ENCODE data around the gene KRTAP10-4.
"Not testable (repeated sequence)": the region's sequence is repeated elsewhere in the genome, so short reads cannot be mapped to it uniquely, and the experiment has no call there.

KRTAP10-4 gene

DNA sequence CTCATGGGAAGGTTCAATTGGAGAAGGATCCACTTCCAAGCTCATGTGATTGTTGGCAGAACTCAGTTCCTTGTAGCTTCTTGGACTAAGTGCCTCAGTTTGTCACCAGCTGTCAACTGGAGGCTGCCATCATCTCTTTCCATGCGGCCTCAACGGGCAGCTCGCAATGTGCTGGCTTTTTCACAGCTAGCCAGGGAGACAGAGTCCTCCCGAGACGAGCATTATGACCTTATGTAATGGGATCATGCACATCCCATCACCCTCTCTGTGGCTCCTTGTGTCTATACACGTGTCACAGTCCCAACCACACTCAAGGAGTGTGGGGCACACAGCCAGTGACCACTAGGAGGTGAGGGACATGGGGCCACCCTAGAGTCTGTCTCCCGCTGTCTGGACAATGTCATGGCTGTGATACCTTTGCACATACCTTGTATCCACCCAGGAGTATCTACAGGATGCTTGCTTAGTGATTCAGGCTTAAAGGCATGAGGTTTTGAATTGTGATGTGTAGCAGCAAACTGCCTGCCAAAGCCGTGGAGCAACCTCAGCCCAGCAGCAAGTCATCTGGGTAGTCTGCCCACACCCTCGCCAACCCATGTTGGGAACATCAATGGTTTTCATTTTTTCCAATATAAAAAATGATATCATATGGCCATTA, 22.7 kb downstream of the KRTAP10-4 start:
- no peak for DNase-seq
- Mint-ChIP-seq H3K36me3 (ENCODE audit: insufficient read depth) (no peaks in the 10 kb centered on the region), H3K27me3 (peaks cover 0 to 21% of the 10 kb centered on the region in 2 donors), H3K9me3 (peaks cover 2 to 4% of the 10 kb centered on the region in 2 donors), H3K27ac (no peak overlapping the region), H3K4me3 (no peak overlapping the region), H3K4me1 (ENCODE audit: low read depth in 2 of 2) (peaks cover 5% of the 10 kb centered on the region in 2 donors)
- no peak for ATAC-seq (replicated peaks)

DNA sequence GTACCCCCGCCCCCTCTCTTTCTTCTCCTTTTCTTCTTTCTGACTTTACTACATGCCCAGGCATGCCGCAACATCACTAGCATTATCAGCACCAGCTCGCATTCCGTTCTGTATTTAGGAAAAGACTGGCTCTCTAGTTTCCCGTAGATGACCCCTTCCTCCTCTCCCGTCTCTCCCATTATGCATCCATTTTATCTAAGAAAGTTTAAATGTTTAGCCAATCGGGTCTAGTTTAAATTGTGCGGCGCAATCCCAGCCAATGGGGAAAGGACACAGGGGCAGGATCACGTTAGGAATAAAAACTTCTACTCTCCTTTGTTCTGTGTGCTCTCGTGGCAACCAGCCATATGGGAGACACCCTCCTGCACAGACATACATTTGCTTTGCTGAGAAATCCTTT, 24.5 kb downstream of the KRTAP10-4 start:
- no peak for DNase-seq
- Mint-ChIP-seq H3K36me3 (ENCODE audit: insufficient read depth) (no peaks in the 10 kb centered on the region), H3K27me3 (peaks cover 0 to 21% of the 10 kb centered on the region in 2 donors), H3K9me3 (peaks cover 2 to 4% of the 10 kb centered on the region in 2 donors), H3K4me3 (no peak overlapping the region), H3K4me1 (ENCODE audit: low read depth in 2 of 2) (peaks cover 5 to 9% of the 10 kb centered on the region in 2 donors), H3K27ac (no peak overlapping the region)
- no peak for ATAC-seq (replicated peaks)

DNA sequence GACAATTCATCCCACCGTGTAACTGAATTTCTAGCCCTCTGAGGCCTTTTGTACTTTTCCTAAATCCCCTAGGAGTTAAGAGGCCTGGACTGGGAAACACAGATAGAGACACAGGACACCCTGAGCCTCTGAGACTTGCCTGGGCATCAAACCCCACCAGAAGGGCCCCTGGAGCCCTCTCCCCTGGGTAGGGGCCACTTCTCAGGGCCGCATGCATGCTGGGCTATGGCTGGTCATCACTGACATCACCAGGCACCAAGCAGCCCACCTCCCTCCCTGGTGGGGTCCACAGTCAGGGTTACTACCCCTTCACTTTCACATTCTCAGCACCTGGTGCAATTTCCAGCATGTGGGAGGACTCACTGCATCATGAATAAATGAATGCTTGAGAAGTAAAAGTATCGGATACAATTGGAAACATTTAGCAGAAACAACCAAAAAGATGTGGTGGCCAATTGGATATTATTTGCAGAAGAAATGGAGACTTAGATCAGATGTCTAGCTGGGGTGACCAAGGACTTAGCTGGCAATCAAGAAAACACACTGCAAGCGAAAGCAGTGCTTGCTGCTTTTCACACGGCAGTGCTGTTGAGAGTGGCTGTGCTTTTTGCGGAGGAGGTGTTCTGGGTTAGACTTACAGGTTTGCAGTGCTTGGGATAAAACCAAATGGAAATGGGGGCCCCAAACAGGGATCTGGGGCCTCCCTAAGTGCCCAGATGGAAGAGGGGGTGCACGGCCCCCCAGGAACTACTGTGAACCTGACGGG, 25.9 kb downstream of the KRTAP10-4 start:
- H3K9me3 Mint-ChIP-seq, result peaks cover 2 to 4% of the 10 kb centered on the region in 2 donors
- H3K4me3 Mint-ChIP-seq, result no peak overlapping the region
- no peak for ATAC-seq (replicated peaks)

DNA sequence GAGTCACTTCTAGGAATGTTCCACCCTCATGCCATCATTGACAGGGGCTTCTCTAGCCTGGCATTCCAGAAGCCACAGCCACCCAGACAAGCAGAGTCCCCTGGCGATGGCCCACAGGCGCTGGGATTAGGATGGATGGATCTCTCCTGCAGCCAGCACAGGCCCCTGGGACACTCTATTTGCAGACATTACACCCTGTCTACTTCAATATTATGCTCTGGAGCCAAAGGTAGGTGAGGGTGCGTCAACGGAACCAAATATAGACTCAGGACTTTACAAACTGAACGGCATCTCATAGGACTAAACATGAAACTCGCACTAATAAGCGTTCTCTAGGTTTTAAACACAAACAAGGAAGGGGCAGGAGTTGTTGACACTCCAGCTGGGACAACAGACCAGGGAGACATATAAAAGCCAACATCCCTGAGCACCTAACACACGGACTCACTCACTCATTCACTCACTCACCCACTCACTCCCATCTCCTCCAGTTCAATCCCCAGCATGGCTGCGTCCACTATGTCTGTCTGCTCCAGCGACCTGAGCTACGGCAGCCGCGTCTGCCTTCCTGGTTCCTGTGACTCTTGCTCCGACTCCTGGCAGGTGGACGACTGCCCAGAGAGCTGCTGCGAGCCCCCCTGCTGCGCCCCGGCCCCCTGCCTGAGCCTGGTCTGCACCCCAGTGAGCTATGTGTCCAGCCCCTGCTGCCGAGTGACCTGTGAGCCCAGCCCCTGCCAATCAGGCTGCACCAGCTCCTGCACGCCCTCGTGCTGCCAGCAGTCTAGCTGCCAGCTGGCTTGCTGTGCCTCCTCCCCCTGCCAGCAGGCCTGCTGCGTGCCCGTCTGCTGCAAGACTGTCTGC, 26.8 kb downstream of the KRTAP10-4 start, which contains the start of gene KRTAP10-7:
Gene KRTAP10-7, plus strand, starts transcription at position 480 of the 861 bp plus-strand sequence. Its CDS starts 25 bp downstream, at position 505.
- not testable (repeated sequence) for H3K4me1 Mint-ChIP-seq (ENCODE audit: low read depth in 2 of 2); H3K27ac Mint-ChIP-seq; H3K9me3 Mint-ChIP-seq; H3K4me3 Mint-ChIP-seq; ATAC-seq (replicated peaks); H3K36me3 Mint-ChIP-seq (ENCODE audit: insufficient read depth); DNase-seq
- H3K27me3 Mint-ChIP-seq, result peaks cover 0 to 35% of the 10 kb centered on the region in 2 donors

More for the DNA sequence above, 25.9 kb downstream of the KRTAP10-4 start:
- H3K4me1 Mint-ChIP-seq (ENCODE audit: low read depth in 2 of 2), result peaks cover 5 to 7% of the 10 kb centered on the region in 2 donors
- DNase-seq, result no peak
- H3K27ac Mint-ChIP-seq, result no peak overlapping the region
- H3K36me3 Mint-ChIP-seq (ENCODE audit: insufficient read depth), result peaks cover 2% of the 10 kb centered on the region
- H3K27me3 Mint-ChIP-seq, result peaks cover 0 to 26% of the 10 kb centered on the region in 2 donors

DNA sequence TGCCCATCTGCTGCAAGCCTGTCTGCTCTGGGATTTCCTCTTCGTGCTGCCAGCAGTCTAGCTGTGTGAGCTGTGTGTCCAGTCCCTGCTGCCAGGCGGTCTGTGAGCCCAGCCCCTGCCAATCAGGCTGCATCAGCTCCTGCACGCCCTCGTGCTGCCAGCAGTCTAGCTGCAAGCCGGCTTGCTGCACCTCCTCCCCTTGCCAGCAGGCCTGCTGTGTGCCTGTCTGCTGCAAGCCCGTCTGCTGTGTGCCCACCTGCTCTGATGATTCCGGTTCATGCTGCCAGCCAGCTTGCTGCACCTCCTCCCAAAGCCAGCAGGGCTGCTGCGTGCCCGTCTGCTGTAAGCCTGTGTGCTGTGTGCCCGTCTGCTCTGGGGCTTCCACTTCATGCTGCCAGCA, 27.6 kb downstream of the KRTAP10-4 start:
- not testable (repeated sequence) for H3K4me3 Mint-ChIP-seq; H3K4me1 Mint-ChIP-seq (ENCODE audit: low read depth in 2 of 2); DNase-seq; ATAC-seq (replicated peaks); H3K27ac Mint-ChIP-seq; H3K9me3 Mint-ChIP-seq; H3K36me3 Mint-ChIP-seq (ENCODE audit: insufficient read depth)
- peaks cover 0 to 43% of the 10 kb centered on the region in 2 donors for H3K27me3 Mint-ChIP-seq

DNA sequence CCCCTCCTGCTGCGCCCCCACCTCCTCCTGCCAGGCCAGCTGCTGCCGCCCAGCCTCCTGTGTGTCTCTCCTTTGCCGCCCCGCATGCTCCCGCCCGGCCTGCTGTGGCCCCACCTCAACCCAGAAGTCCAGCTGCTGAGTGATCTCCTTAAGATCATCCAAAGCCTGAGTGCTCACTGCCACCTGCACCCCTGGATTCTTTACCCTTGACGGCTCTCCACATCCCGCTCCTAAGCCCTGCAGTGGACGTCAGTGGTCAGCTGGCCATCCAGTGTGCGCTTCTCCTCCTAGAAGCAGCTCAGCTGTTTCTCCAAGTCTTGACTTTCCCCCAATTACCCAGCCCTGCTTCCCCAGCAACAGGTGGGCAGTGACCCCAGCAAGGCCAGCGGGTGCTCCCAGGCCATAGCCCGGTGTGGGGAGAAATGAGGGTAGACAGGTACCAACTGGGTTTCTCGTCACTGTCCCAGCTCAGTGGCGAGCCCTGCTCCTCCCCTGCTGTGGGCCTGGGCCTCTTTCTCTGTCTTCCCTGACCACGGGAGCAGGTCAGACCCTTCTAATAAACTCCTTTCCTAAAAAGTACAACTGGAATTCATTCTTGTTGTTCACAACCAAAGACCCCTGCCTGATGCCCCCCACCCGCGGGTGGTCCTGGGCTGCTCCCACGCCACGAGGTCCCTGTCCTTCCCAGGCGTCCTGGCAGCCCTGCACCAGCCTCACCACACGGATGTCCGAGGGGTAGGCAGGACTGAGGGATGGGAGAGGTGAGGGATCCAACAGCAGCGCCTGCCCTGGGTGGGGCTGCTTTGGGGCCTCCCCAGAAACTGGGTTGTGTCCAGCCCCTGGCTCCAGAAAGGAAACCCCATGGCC, 28.3 kb downstream of the KRTAP10-4 start:
- no peak for DNase-seq
- peaks cover 2% of the 10 kb centered on the region for H3K36me3 Mint-ChIP-seq (ENCODE audit: insufficient read depth)
- peaks cover 2 to 4% of the 10 kb centered on the region in 2 donors for H3K9me3 Mint-ChIP-seq
- peaks cover 0 to 50% of the 10 kb centered on the region in 2 donors for H3K27me3 Mint-ChIP-seq
- H3K27ac Mint-ChIP-seq, result peak overlapping the region in 1 of 2 donors; percentile 49
- peaks cover 0 to 5% of the 10 kb centered on the region in 2 donors for H3K4me1 Mint-ChIP-seq (ENCODE audit: low read depth in 2 of 2)
- no peak for ATAC-seq (replicated peaks)
- H3K4me3 Mint-ChIP-seq, result no peak overlapping the region

DNA sequence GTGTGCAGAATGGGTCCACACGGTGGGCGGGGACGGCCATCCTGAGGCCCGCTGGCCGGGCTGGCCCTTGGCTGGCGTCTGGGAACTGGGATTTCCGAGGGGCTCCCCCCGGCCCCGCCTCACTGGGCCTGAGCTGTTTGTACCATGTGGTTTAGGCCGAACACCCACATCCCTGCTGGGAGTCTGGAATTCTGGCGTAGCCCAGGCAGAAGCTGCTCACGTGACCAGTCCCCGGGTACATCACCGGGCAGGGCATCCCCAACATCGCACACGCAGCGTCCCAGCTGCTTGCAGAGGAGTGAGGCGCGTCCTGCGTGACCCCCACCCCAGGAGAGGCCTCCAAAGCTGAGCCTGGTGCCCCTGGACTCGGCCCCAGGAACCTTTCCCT, 28.9 kb downstream of the KRTAP10-4 start:
- Mint-ChIP-seq H3K4me1 (ENCODE audit: low read depth in 2 of 2) (peaks cover 0 to 5% of the 10 kb centered on the region in 2 donors), H3K27ac (no peak overlapping the region), H3K9me3 (peaks cover 2 to 4% of the 10 kb centered on the region in 2 donors), H3K36me3 (ENCODE audit: insufficient read depth) (peaks cover 2% of the 10 kb centered on the region), H3K27me3 (peaks cover 0 to 50% of the 10 kb centered on the region in 2 donors), H3K4me3 (no peak overlapping the region)
- DNase-seq (no peak), ATAC-seq (replicated peaks) (no peak)

DNA sequence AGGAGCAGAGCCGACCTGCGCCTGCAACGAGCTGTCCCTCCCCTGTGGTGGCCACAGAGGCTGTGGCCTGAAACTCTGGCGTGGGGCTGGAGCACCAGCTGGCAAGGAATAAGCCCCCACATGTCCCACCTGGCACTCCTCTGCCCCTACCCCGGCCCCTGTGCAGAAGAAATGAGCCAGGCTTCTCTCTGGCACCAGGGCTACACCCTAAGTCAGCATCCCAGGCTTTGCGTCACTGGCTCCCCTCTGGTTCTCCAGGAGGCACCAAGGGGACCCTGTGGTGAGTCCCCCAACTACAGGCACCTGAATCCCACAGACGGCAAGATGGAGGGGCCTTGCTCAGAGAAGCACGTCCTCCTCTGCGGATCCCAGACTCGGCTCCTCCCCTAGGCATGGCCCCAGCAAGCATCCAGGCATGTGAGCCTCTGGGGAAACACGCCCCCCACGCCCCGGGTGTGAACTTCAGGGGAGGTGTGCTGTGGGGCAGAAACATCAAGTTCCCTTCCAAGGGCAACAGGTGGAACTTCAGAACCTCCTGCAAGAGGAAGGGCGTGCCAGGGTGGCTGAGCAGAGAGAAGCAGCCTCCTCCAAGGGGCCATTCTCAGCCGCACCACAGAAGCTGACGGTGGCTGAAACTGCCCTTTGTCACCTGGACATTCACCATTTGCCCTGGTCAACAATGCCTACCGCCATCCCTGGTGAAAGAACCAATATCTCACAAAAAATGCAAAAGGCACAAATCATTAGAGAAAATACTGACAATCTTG, 29.8 kb downstream of the KRTAP10-4 start:
- Mint-ChIP-seq H3K27me3 (peaks cover 0 to 50% of the 10 kb centered on the region in 2 donors), H3K9me3 (peaks cover 2 to 4% of the 10 kb centered on the region in 2 donors), H3K4me1 (ENCODE audit: low read depth in 2 of 2) (peaks cover 0 to 5% of the 10 kb centered on the region in 2 donors), H3K36me3 (ENCODE audit: insufficient read depth) (peaks cover 2% of the 10 kb centered on the region), H3K27ac (no peak overlapping the region), H3K4me3 (no peak overlapping the region)
- no peak for ATAC-seq (replicated peaks)
- no peak for DNase-seq

DNA sequence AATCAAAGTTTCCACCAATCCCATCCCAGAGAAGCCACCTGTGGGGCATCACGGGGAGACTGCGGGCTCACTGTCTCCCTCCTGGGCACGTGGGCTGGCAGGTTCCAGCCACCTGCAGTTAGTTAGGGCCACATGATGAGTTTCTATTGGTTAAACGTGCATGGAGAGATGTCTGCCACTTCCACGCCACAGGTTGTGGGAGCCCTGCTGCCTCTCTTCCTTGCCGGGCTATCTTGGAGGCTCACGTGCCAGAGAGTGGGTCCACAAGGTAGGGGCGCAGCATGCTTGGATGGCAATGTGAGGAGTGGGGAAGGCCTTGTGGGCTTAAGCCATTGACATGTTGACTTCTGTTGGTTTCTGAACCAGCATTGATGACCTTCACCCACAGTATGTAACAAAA, 30.4 kb downstream of the KRTAP10-4 start:
- H3K27ac Mint-ChIP-seq, result no peak overlapping the region
- H3K4me3 Mint-ChIP-seq, result no peak overlapping the region
- peaks cover 0 to 5% of the 10 kb centered on the region in 2 donors for H3K4me1 Mint-ChIP-seq (ENCODE audit: low read depth in 2 of 2)
- ATAC-seq (replicated peaks), result no peak
- no peak for DNase-seq
- peaks cover 0 to 50% of the 10 kb centered on the region in 2 donors for H3K27me3 Mint-ChIP-seq
- H3K36me3 Mint-ChIP-seq (ENCODE audit: insufficient read depth), result peaks cover 2% of the 10 kb centered on the region
- H3K9me3 Mint-ChIP-seq, result peaks cover 0 to 5% of the 10 kb centered on the region in 2 donors

DNA sequence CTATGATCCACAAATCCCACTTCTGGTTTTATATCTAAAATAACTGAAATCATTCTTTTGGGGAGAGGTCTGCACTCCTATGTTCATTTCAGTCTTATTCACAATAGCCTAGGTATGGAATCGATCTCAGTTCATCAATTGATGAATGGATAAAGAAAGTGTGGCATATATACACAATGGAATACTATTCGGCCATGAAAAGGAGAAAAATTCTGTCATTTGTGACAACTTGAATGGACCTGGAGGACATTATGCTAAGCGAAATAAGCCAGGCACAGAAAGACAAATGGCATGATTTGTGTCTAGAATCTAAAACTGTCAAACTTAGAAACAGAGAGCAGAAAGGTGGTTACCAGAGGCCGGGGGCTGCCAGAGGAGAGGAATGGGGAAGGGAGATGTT, 33.0 kb downstream of the KRTAP10-4 start:
- DNase-seq (no peak), ATAC-seq (replicated peaks) (no peak)
- Mint-ChIP-seq H3K27me3 (peaks cover 0 to 41% of the 10 kb centered on the region in 2 donors), H3K27ac (no peak overlapping the region), H3K9me3 (peaks cover 9 to 16% of the 10 kb centered on the region in 2 donors), H3K4me3 (no peak overlapping the region), H3K36me3 (ENCODE audit: insufficient read depth) (peaks cover 2% of the 10 kb centered on the region), H3K4me1 (ENCODE audit: low read depth in 2 of 2) (peaks cover 0 to 3% of the 10 kb centered on the region in 2 donors)

DNA sequence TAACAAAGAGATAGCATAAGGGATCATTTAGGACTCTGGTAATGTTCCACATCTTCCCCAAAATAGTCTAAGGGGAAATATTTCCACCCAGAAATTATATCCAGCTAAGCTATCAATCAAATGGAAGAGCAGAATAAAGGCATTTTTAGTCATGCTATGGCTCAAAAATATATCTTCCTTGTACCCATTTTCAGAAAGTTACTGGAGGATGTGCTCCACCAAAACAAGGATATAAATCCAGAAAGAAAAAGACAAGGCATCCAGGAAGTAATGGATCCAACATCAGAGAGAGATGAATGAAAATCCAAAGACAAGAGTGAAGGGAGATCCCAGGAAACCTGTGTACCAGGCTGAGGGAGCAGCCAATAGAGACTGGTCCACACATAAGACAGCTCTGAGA, 35.7 kb downstream of the KRTAP10-4 start:
- Mint-ChIP-seq H3K36me3 (ENCODE audit: insufficient read depth) (peaks cover 3% of the 10 kb centered on the region), H3K9me3 (peaks cover 9 to 16% of the 10 kb centered on the region in 2 donors), H3K4me3 (no peak overlapping the region), H3K27me3 (peaks cover 0 to 26% of the 10 kb centered on the region in 2 donors), H3K4me1 (ENCODE audit: low read depth in 2 of 2) (no peaks in the 10 kb centered on the region), H3K27ac (no peak overlapping the region)
- DNase-seq (no peak), ATAC-seq (replicated peaks) (no peak)

Data from effector memory CD8-positive, alpha-beta T cell (primary cell).